Breast epithelium (tissue), 3 donors: Measurements from ENCODE around the gene CDK14.

ENCODE experiments used
- CTCF ChIP-seq, 3 donors: fragments of 450-650 bp; IDR thresholded peaks; one replicate each; pipeline ENCODE4 v1.5.1; 2016 to 2017; ENCODE audit warnings: antibody characterized with exemption in 3 of 3, mild to moderate bottlenecking in 3 of 3, moderate library complexity in 3 of 3
- POLR2A ChIP-seq: fragments of 450-650 bp; IDR thresholded peaks from one replicate; pipeline ENCODE4 v1.6.1; 2016; ENCODE audit warnings: antibody characterized with exemption, mild to moderate bottlenecking, moderate library complexity
- POLR2AphosphoS5 ChIP-seq, 3 donors: sonication (generic); formaldehyde crosslinking; IDR thresholded peaks; one replicate each; pipeline ENCODE4 v1.6.1; 2017; ENCODE audit warnings: antibody characterized with exemption in 3 of 3

- no peak for TF ChIP-seq CTCF (IDR thresholded peaks at IDR 0.05)
- no peak for TF ChIP-seq POLR2AphosphoS5 (IDR thresholded peaks at IDR 0.05)
- no peak for TF ChIP-seq POLR2A
Measured at GRCh38 chr7:90692396-90692795, 96.3 kb downstream of the CDK14 start.
